Colonic mucosa (tissue), 4 donors: Measurements from ENCODE around the gene GABPB2. TPM values are rescaled to one million over a fixed set of nuclear protein-coding genes. Genes with fewer than 3 reads are reported as not detected.

Experiments
- DNase-seq: peaks from one replicate; pipeline ENCODE4 v3.0.0-alpha.2; 2020
- H3K27ac ChIP-seq: fragments of 200-600 bp; one replicate; pipeline ENCODE4 v1.8.0; 2021
- H3K27me3 ChIP-seq: fragments of 200-600 bp; one replicate; pipeline ENCODE4 v1.8.0; 2021
- H3K36me3 ChIP-seq: fragments of 200-600 bp; one replicate; pipeline ENCODE4 v1.8.0; 2021
- H3K4me1 ChIP-seq: fragments of 200-600 bp; one replicate; pipeline ENCODE4 v1.8.0; 2021; ENCODE audit warnings: mild to moderate bottlenecking
- H3K4me3 ChIP-seq: fragments of 200-600 bp; one replicate; pipeline ENCODE4 v1.8.0; 2021
- H3K9ac ChIP-seq, 2 donors: one replicate each; pipeline ENCODE4 v1.7.0; 2013; ENCODE audit warnings: control low read depth in 2 of 2, low read depth in 2 of 2, low read length in 2 of 2
- H3K9me3 ChIP-seq: fragments of 200-600 bp; one replicate; pipeline ENCODE4 v1.8.0; 2021
- intact Hi-C: fragments of 100-400 bp; cut with DNase I; formaldehyde crosslinking; loops from one replicate; pipeline ENCODE4 v1.14.1; 2022
- total RNA-seq, 2 donors: library from RNA; stranded (reverse); fragmentation: NEBNext Ultra II Directional in 1 of 2; extraction: Animal tissue kit (Norgen Biotek cat#: 25700) in 1 of 2; gene quantifications; one replicate each; pipeline ENCODE4 v1.2.1, GENCODE V29; 2021
- TF ChIP-seq, protein P1 (sequence below): fragments of 200-600 bp; IDR thresholded peaks from one replicate; pipeline ENCODE4 v1.8.0; 2022; ENCODE audit warnings: antibody characterized with exemption, mild to moderate bottlenecking
- donor health status: healthy.
- donor health status: DM: no; HTN: no; CAD: no.
- donor health status: DM: no; HTN: no; CAD: no.

GABPB2 gene
- total RNA-seq, result 10 to 100 TPM; 13.1 to 15.2 TPM

DNA sequence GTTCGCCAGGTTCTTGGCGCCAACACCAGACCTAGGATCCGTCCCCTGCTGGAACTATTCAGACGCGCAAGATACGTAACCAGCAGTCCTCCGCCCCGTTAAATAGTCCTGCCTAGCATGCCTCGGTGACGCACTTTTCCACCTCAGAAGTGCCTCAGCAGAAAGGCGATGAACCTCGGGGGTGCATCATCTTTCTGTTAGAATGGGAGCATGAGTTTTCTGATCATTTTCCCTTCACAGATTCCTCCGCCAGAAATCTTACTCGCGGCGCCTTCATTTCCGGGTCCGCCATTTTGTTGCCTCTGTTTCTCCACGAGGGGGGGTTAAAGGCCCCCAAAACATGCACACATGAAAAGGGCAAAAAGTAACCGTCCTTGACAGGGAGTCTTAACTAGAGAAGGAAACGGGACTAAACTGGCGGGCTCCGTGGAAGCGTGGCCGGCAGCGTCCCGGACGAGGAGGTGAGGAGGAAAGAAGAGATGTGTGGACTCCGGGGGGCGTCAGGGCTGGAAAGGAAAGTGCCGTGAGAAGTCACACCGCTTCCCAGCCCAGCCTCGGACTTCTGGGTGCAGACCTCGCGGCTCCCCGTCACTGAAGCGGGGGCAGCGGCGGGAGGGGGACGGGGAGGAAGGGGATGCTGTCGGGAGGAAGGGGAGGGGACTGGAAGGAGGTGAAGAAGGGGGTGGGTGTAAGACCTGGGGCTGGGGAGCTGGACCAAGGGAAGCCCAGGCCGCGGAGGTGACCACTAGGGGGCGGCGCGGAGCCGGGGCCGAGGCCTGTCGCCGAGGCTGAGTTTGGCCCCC is at the start of gene GABPB2:
Gene GABPB2, plus strand, starts transcription at position 288 of the 803 bp plus-strand sequence. CDS start 17,429 bp downstream, outside the sequence.
- intact Hi-C loops, result no loop called here
- TF ChIP-seq, protein P1, sequence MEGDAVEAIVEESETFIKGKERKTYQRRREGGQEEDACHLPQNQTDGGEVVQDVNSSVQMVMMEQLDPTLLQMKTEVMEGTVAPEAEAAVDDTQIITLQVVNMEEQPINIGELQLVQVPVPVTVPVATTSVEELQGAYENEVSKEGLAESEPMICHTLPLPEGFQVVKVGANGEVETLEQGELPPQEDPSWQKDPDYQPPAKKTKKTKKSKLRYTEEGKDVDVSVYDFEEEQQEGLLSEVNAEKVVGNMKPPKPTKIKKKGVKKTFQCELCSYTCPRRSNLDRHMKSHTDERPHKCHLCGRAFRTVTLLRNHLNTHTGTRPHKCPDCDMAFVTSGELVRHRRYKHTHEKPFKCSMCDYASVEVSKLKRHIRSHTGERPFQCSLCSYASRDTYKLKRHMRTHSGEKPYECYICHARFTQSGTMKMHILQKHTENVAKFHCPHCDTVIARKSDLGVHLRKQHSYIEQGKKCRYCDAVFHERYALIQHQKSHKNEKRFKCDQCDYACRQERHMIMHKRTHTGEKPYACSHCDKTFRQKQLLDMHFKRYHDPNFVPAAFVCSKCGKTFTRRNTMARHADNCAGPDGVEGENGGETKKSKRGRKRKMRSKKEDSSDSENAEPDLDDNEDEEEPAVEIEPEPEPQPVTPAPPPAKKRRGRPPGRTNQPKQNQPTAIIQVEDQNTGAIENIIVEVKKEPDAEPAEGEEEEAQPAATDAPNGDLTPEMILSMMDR, result peak; percentile 91
- Histone ChIP-seq H3K27me3 (no peaks in the 10 kb centered on the region), H3K4me1 (peaks cover 6% of the 10 kb centered on the region), H3K9me3 (no peaks in the 10 kb centered on the region), H3K4me3 (peak within 1 kb of the TSS; percentile 74), H3K27ac (peak within 1 kb of the TSS; percentile 98), H3K9ac (peak within 1 kb of the TSS; percentile 84 to 98), H3K36me3 (no peaks in the 10 kb centered on the region)
- peak; percentile 93 for DNase-seq

DNA sequence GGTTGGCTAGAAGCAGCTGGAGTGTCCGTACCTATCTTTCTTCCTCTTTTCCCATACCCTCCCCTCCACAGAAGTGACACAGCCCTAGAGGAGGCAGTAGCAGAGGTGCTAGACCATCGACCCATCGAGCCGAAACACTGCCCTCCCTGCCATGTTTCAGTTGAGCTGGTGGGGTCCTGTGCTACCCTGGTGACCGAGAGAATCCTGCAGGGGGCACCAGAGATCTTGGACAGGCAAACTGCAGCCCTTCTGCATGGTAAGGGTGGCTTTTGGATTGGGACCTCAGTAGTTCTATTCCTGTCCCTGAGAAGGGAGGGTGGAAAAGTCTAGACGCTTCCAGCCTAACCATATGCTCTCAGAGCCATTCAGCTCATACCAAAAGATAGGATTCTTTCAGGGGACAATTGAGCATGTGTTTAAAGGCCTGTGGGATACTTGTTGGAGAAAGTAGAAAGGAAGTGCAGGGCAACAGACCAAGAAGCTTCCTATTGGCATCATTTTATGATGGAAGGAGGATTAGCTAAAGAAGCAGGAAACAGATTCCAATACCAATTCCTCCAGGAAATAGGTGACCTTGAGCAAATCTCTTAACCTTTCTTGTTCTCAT is 45.9 kb upstream of the GABPB2 start:
- TF ChIP-seq, protein P1, result peak; percentile 48
- H3K9me3 ChIP-seq, result no peaks in the 10 kb centered on the region
- H3K27ac ChIP-seq, result no peak overlapping the region
- no peaks in the 10 kb centered on the region for H3K4me1 ChIP-seq
- intact Hi-C loops, result loop anchor here (10.0 kb wide), 1 partner anchor 130 kb away; the partner anchor contains the start of gene TNFAIP8L2
- peak; percentile 83 for DNase-seq
- peaks cover 3% of the 10 kb centered on the region for H3K36me3 ChIP-seq
- H3K9ac ChIP-seq, result no peak overlapping the region
- no peak overlapping the region for H3K4me3 ChIP-seq
- no peaks in the 10 kb centered on the region for H3K27me3 ChIP-seq

DNA sequence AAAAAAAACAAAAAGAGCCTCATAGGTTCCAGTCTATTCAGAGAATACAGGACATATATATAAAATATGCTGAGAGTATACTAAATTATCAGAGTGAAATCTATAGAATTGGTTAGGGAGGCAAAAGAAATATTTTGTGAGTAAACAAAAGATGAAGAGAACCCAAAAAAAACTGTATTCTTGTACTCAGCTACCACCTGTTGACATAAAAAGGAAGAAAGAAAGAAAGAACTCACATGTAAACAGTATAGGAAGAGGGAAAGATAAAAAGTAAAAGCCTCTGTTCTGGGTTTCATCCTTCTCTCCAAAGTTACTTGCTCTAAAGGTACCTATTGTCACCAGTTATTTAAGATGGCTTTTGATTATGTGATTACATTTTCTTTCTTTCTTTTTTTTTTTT is 44.1 kb upstream of the GABPB2 start:
- intact Hi-C loops, result loop anchor here (10.0 kb wide), 1 partner anchor 128 kb away; the partner anchor contains the start of gene TNFAIP8L2
- Histone ChIP-seq H3K27ac (no peak overlapping the region), H3K27me3 (no peaks in the 10 kb centered on the region), H3K4me3 (no peak overlapping the region), H3K9me3 (no peaks in the 10 kb centered on the region), H3K4me1 (no peaks in the 10 kb centered on the region), H3K36me3 (peaks cover 3% of the 10 kb centered on the region), H3K9ac (no peak overlapping the region)
- no peak for DNase-seq
- TF ChIP-seq, protein P1, result no peak

DNA sequence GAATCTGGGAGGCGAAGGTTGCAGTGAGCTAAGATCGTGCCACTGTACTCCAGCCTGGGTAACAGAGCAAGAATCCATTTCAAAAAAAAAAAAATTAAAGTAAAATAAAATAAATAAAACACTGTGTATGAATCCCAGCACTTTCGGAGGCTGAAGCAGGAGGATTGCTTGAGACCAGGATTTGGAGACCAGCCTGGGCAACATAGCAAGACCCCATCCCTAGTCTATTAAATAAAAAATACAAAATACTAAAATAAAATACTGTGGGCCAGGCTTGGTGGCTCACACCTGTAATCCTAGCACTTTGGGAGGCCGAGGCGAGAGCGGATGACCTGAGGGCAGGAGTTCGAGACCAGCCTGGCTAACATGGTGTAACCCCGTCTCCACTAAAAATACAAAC is 38.4 kb upstream of the GABPB2 start:
- TF ChIP-seq, protein P1, result no peak

DNA sequence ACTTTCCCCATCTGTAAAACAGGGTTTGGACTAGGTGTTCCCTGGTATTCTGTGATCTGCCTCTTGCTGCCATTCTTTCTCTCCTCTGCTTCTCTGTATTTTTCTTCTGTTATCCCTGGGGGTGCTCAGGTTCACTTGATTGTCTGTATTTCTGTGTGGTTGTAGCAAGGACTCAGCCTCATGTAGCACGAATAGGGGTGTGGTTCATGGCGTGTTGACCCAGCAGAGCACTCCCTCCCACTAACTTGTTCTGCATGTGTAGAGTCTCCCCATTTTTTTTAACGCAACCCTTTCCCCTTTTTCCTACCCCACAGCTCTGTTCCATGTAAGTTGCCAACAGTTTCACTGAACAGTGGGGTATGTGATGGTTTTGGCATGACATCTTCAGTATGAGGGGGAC is 35.4 kb upstream of the GABPB2 start:
- DNase-seq, result no peak
- TF ChIP-seq, protein P1, result no peak
- Histone ChIP-seq H3K27me3 (no peaks in the 10 kb centered on the region), H3K27ac (no peak overlapping the region), H3K4me3 (no peak overlapping the region), H3K9me3 (no peaks in the 10 kb centered on the region), H3K36me3 (peaks cover 5% of the 10 kb centered on the region), H3K9ac (no peak overlapping the region), H3K4me1 (no peaks in the 10 kb centered on the region)
- intact Hi-C loops, result no loop called here

More for the DNA sequence above, 38.4 kb upstream of the GABPB2 start:
- intact Hi-C loops, result no loop called here
- Histone ChIP-seq H3K4me3 (no peak overlapping the region), H3K4me1 (no peaks in the 10 kb centered on the region), H3K27me3 (no peaks in the 10 kb centered on the region), H3K9ac (no peak overlapping the region), H3K36me3 (peaks cover 5% of the 10 kb centered on the region), H3K27ac (no peak overlapping the region), H3K9me3 (no peaks in the 10 kb centered on the region)
- no peak for DNase-seq
